NB4 (cell line): ENCODE measurements around the gene RREB1.

Source experiments
- DNase-seq: peaks from one replicate; pipeline ENCODE4 v3.0.0; 2010; ENCODE audit warnings: low read depth
- H3K4me3 ChIP-seq: one replicate; pipeline ENCODE4 v1.5.1; 2011; ENCODE audit warnings: mild to moderate bottlenecking, low read depth, low read length, moderate library complexity
- CTCF ChIP-seq: IDR thresholded peaks from one replicate; pipeline ENCODE4 v1.5.1; 2012; ENCODE audit warnings: low read depth, low read length
- MAX ChIP-seq: IDR thresholded peaks from 2 replicates; pipeline ENCODE4 v1.6.1; 2011; ENCODE audit warnings: low read depth, low read length
- MYC ChIP-seq: IDR thresholded peaks from 2 replicates; pipeline ENCODE4 v1.6.1; 2011; ENCODE audit warnings: low read depth, low read length
- POLR2A ChIP-seq: IDR thresholded peaks from 2 replicates; pipeline ENCODE4 v1.6.1; 2011; ENCODE audit warnings: mild to moderate bottlenecking; ENCODE audit not compliant: insufficient read length; ENCODE audit errors: extremely low read depth

The RREB1 gene

GRCh38 chr6:7106215-7106751 lies 1.5 kb upstream of the RREB1 start:
- H3K4me3 ChIP-seq: no peak overlapping the region
- peak; percentile 43 for DNase-seq
- TF ChIP-seq MAX (no peak), POLR2A (no peak), MYC (no peak), CTCF (no peak)

GRCh38 chr6:7106752-7107577 lies 796 bp upstream of the RREB1 start:
- peak overlapping the region; percentile 95 for H3K4me3 ChIP-seq
- TF ChIP-seq MAX (no peak), MYC (no peak), CTCF (no peak), POLR2A (no peak)
- DNase-seq: peak; percentile 62

- peak; percentile 74 for DNase-seq
- TF ChIP-seq POLR2A: no peak
- TF ChIP-seq MYC: no peak
- no peak for TF ChIP-seq CTCF
- TF ChIP-seq MAX: no peak
These were observed 619 bp downstream of the RREB1 start for GRCh38 chr6:7108196-7108963.

GRCh38 chr6:7108964-7109836 lies 1.4 kb downstream of the RREB1 start:
- peak overlapping the region; percentile 95 for H3K4me3 ChIP-seq
- DNase-seq: peak; percentile 88
- TF ChIP-seq POLR2A (peak; percentile 31), MAX (peak; percentile 47; the same call in 1 of the 2 replicates), CTCF (no peak), MYC (peak; percentile 67)

More at GRCh38 chr6:7108196-7108963, 619 bp downstream of the RREB1 start:
- H3K4me3 ChIP-seq: peak overlapping the region; percentile 95

GRCh38 chr6:7110092-7110792 lies 2.5 kb downstream of the RREB1 start:
- TF ChIP-seq MAX: no peak
- no peak for DNase-seq
- H3K4me3 ChIP-seq: peak overlapping the region; percentile 95
